Esophagus muscularis mucosa (tissue), 4 donors: ENCODE results near the gene LILRA5.

Experiments used
- EP300 ChIP-seq: sonication (generic); formaldehyde crosslinking; IDR thresholded peaks from one replicate; pipeline ENCODE4 v1.6.1; 2017; ENCODE audit warnings: antibody characterized with exemption
- POLR2AphosphoS5 ChIP-seq, 2 donors: sonication (generic); formaldehyde crosslinking; IDR thresholded peaks; one replicate each; pipeline ENCODE4 v1.6.1; 2017; ENCODE audit warnings: antibody characterized with exemption in 2 of 2
- TF ChIP-seq, protein P1 (sequence below), 3 experiments: fragments of 200-600 bp in 2 of 3; fragments of 450-650 bp in 1 of 3; sonication (generic) in 2 of 3; IDR thresholded peaks; one replicate each; pipeline ENCODE4 v1.5.1; 2017 to 2019; ENCODE audit warnings: antibody characterized with exemption in 3 of 3, mild to moderate bottlenecking in 2 of 3, moderate library complexity in 1 of 3

DNA sequence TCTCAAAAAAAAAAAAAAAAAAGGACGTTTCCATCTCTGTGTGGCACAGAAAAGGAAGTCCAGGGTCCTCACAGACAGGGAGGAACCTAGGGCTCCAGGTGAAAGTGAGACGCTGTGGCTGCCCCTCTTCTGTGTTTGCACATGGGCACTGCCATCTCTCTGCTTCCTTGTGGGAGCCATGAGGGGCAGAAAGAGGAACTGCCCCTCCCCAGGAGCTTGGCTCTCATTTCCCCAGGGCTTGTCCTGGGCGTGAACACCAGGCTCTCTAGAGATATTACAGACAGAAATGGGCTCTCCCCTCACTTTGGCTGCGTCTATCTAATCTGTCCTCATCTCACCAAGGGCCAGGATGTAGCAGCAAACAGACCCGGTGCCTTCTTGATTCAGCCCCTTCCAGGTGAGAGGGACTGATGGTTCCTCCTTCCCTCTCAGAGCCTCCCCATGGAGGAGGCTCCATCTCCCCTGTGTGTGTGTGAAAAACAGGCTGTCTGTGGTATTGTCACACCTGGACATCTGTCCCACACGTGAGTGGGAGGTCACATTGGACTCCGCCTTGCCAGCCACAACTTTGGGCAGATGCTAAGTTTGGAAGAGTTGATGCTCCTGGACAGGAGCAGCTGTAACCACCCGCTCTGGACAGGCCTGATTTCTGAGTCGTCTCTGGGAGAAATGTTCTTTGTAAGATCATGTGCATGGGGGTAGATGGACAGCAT, 26.8 kb upstream of the LILRA5 start:
- TF ChIP-seq, protein P1, sequence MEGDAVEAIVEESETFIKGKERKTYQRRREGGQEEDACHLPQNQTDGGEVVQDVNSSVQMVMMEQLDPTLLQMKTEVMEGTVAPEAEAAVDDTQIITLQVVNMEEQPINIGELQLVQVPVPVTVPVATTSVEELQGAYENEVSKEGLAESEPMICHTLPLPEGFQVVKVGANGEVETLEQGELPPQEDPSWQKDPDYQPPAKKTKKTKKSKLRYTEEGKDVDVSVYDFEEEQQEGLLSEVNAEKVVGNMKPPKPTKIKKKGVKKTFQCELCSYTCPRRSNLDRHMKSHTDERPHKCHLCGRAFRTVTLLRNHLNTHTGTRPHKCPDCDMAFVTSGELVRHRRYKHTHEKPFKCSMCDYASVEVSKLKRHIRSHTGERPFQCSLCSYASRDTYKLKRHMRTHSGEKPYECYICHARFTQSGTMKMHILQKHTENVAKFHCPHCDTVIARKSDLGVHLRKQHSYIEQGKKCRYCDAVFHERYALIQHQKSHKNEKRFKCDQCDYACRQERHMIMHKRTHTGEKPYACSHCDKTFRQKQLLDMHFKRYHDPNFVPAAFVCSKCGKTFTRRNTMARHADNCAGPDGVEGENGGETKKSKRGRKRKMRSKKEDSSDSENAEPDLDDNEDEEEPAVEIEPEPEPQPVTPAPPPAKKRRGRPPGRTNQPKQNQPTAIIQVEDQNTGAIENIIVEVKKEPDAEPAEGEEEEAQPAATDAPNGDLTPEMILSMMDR (IDR thresholded peaks at IDR 0.05), result no peak
- TF ChIP-seq EP300 (no peak), POLR2AphosphoS5 (IDR thresholded peaks at IDR 0.05) (no peak)
